PC-9 (cell line): ENCODE measurements around the gene C9orf43. TPM values are rescaled to one million over a fixed set of nuclear protein-coding genes. Genes with fewer than 3 reads are reported as not detected.
"Not testable (repeated sequence)": the region's sequence is repeated elsewhere in the genome, so short reads cannot be mapped to it uniquely, and the experiment has no call there.

Experiments
- BruUV-seq: library from RNA; stranded (reverse); fragments of 400-500 nt; replicated peaks from 2 replicates; lab custom pipeline; 2021; lab: Mats Ljungman, UMichigan
- CTCF ChIA-PET: fragments of 300-600 bp; sonication (Branson Sonifier 250); formaldehyde crosslinking; loops from one replicate; lab custom pipeline; 2022; ENCODE audit warnings: antibody characterized with exemption; lab: Charles Lee
- POLR2A ChIA-PET: fragments of 300-600 bp; sonication (Branson Sonifier 250); formaldehyde crosslinking; loops from one replicate; lab custom pipeline; 2022; ENCODE audit warnings: antibody characterized with exemption; ENCODE audit not compliant: unreplicated experiment; lab: Charles Lee
- DNase-seq, 2 experiments: peaks; one replicate each; pipeline versions ENCODE4 v3.0.0 to v3.0.0-alpha.2; 2015 to 2022; ENCODE audit warnings: mixed read lengths in 1 of 2
- H2AFZ ChIP-seq: fragments of 200-600 bp; sonication (generic); 2 replicates; pipeline ENCODE4 v1.8.1; 2017; ENCODE audit warnings: antibody characterized with exemption
- H3F3A ChIP-seq: fragments of 200-600 bp; sonication (generic); 2 replicates; pipeline ENCODE4 v1.8.1; 2017; ENCODE audit warnings: antibody characterized with exemption, mild to moderate bottlenecking, low read depth; ENCODE audit not compliant: insufficient read depth
- H3K27ac ChIP-seq: fragments of 200-600 bp; sonication (generic); 2 replicates; pipeline ENCODE4 v1.6.1; 2016; ENCODE audit warnings: mixed run types
- H3K27me3 ChIP-seq: fragments of 200-600 bp; sonication (generic); 2 replicates; pipeline ENCODE4 v1.6.1; 2016; ENCODE audit warnings: low read depth, mixed run types; ENCODE audit not compliant: insufficient read depth
- H3K36me3 ChIP-seq: fragments of 200-600 bp; sonication (generic); 2 replicates; pipeline ENCODE4 v1.6.1; 2016; ENCODE audit warnings: low read depth, mixed run types
- H3K4me1 ChIP-seq: fragments of 200-600 bp; sonication (generic); replicated peaks from 2 replicates; pipeline ENCODE4 v1.6.1; 2016; ENCODE audit warnings: mixed run types; ENCODE audit not compliant: insufficient read depth
- H3K4me2 ChIP-seq: fragments of 200-600 bp; sonication (generic); 2 replicates; pipeline ENCODE4 v1.6.1; 2017; ENCODE audit warnings: mixed run types
- H3K4me3 ChIP-seq: fragments of 200-600 bp; sonication (generic); 2 replicates; pipeline ENCODE4 v1.6.1; 2016; ENCODE audit warnings: mixed run types
- H3K79me2 ChIP-seq: fragments of 200-600 bp; sonication (generic); 2 replicates; pipeline ENCODE4 v1.6.1; 2017; ENCODE audit warnings: low read depth, mixed run types
- H3K9me2 ChIP-seq: fragments of 200-600 bp; sonication (generic); 2 replicates; pipeline ENCODE4 v1.8.1; 2017; ENCODE audit warnings: mild to moderate bottlenecking; ENCODE audit not compliant: insufficient read depth
- H3K9me3 ChIP-seq: fragments of 200-600 bp; sonication (generic); 2 replicates; pipeline ENCODE4 v1.8.1; 2016; ENCODE audit warnings: low read depth; ENCODE audit not compliant: insufficient read depth
- H4K20me1 ChIP-seq: fragments of 200-600 bp; sonication (generic); 2 replicates; pipeline ENCODE4 v1.8.1; 2017; ENCODE audit not compliant: insufficient read depth
- CTCF ChIP-seq: fragments of 200-600 bp; sonication (generic); conservative IDR thresholded peaks from 2 replicates; pipeline ENCODE4 v1.6.1; 2017; ENCODE audit warnings: mixed run types, antibody characterized with exemption, mild to moderate bottlenecking, moderate library complexity
- EZH2 ChIP-seq: fragments of 200-600 bp; sonication (generic); IDR thresholded peaks from 2 replicates; pipeline ENCODE4 v1.8.0; 2017; ENCODE audit warnings: antibody characterized with exemption, low read depth
- intact Hi-C: fragments of 100-400 bp; cut with micrococcal nuclease; formaldehyde crosslinking; loops from one replicate; pipeline ENCODE4 v1.10.0; 2022; ENCODE audit not compliant: unreplicated experiment
- total RNA-seq: library from RNA; stranded (reverse); gene quantifications from 2 replicates; pipeline ENCODE4 v1.2.3, GENCODE V29; 2021

C9orf43 gene
- total RNA-seq, 1 experiment from 2014 or later: 2.5 TPM

DNA sequence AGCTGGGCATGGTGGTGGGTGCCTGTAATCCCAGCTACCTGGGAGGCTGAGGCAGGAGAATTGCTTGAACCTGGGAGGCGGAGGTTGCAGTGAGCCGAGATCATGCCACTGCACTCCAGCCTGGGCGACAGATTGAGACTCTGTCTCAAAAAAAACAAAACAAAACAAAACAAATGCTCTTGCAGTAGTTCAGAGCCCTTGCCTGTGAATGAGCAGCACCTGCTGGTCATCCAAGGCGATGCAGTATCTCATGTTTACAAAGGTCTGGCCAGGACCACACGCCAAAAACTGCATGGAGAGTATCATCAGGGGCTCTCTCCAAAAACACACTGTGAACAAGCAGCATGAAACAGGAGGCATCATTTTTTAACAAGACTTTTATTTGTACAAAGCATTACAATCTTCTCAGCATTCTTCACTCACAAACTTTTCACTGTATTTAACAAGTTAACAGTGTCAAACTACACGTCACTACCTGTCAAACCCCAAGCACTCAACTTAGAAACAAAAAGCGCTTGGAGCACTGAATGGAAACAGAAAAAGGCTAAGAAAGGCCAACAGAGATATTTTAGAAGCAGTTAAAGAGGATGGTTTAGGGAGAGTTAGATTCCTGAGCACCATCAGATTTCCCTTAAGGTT lies 3.6 kb upstream of the C9orf43 start:
- BruUV-seq, H3K4me2 ChIP-seq: not testable (repeated sequence)
- TF ChIP-seq CTCF: peak; percentile 90

DNA sequence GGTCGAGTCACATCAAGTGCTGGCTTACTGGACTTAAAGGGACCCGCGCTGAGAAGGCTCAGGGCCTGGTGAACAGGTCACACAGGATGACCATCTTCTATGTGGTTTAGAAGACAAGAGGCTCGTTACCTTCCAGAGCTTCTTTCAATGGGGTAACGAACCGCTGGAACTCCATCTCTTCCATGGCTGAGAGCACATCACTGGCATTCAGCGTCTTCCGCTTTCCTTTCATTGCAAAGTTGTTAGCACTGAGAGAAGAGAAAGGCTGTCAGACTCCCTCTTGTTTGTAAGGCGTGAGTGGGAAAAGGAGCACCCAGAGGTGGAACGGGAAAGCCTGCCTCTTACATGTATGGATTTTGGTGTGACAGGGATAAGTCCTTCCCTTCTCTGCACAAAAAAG lies 1.1 kb upstream of the C9orf43 start:
- Histone ChIP-seq H3K4me1 (peaks cover 18% of the 10 kb centered on the region), H3K9me3 (no peaks in the 10 kb centered on the region), H3K4me3 (peak overlapping the region; percentile 76), H3K79me2 (peaks cover 21% of the 10 kb centered on the region), H3K27me3 (no peaks in the 10 kb centered on the region), H2AFZ (peak overlapping the region; percentile 88), H3F3A (peaks cover 30% of the 10 kb centered on the region), H3K4me2 (peak overlapping the region; percentile 80), H3K27ac (peak overlapping the region; percentile 89), H3K36me3 (peaks cover 11% of the 10 kb centered on the region), H4K20me1 (no peaks in the 10 kb centered on the region), H3K9me2 (no peaks in the 10 kb centered on the region)
- intact Hi-C loops: loop anchor here (5.0 kb wide), 1 partner anchor 297 kb away; no protein-coding TSS in a partner anchor
- DNase-seq: no peak
- POLR2A ChIA-PET: interaction anchor here (1.1 kb wide), 1 partner anchor 68 kb away, joined by 4 read pairs; no protein-coding TSS in a partner anchor
- no peak for TF ChIP-seq CTCF
- TF ChIP-seq EZH2: no peak
- CTCF ChIA-PET: interaction anchor here (0.6 to 1.1 kb wide), 3 partner anchors 8 to 135 kb away, joined by 3 to 8 read pairs (median 5); partner anchors contain the start of gene ALAD
- BruUV-seq: TSS peak; percentile 79

More for the DNA sequence above, 3.6 kb upstream of the C9orf43 start:
- H2AFZ ChIP-seq, H3K27me3 ChIP-seq, H3K4me3 ChIP-seq, H3K27ac ChIP-seq, POLR2A ChIA-PET, H3K9me3 ChIP-seq, H4K20me1 ChIP-seq, H3K9me2 ChIP-seq: not testable (repeated sequence)
- peak; percentile 55 to 73 for DNase-seq
- CTCF ChIA-PET: interaction anchor here (0.7 kb wide), 2 partner anchors 31 to 268 kb away, joined by 3 read pairs; no protein-coding TSS in a partner anchor
- H3F3A ChIP-seq: peaks cover 29% of the 10 kb centered on the region
- H3K36me3 ChIP-seq: peaks cover 11% of the 10 kb centered on the region
- H3K4me1 ChIP-seq: peaks cover 18% of the 10 kb centered on the region
- peaks cover 21% of the 10 kb centered on the region for H3K79me2 ChIP-seq
- intact Hi-C loops: loop anchor here (1.0 to 5.0 kb wide), 2 partner anchors 98 to 295 kb away; no protein-coding TSS in a partner anchor

GRCh38 chr9:113409883-113410206 lies 702 bp upstream of the C9orf43 start:
- POLR2A ChIA-PET: interaction anchor here (0.7 to 1.1 kb wide), 7 partner anchors 9 to 494 kb away, joined by 3 to 6 read pairs (median 4); partner anchors contain the start of genes ALAD, FKBP15 and SLC31A1
- no peak for TF ChIP-seq CTCF
- DNase-seq: no peak
- Histone ChIP-seq H3K4me2 (peak overlapping the region; percentile 80), H3F3A (peaks cover 30% of the 10 kb centered on the region), H4K20me1 (no peaks in the 10 kb centered on the region), H3K9me2 (no peaks in the 10 kb centered on the region), H3K36me3 (peaks cover 11% of the 10 kb centered on the region), H3K4me1 (peaks cover 18% of the 10 kb centered on the region), H3K27me3 (no peaks in the 10 kb centered on the region), H2AFZ (peak overlapping the region; percentile 88), H3K79me2 (peaks cover 21% of the 10 kb centered on the region), H3K4me3 (peak overlapping the region; percentile 76), H3K27ac (peak overlapping the region; percentile 89), H3K9me3 (no peaks in the 10 kb centered on the region)
- intact Hi-C loops: loop anchor here (1.0 to 5.0 kb wide), 4 partner anchors 70 to 298 kb away; partner anchors contain the start of genes CDC26, FKBP15, PRPF4 and SLC31A1
- no TSS peak for BruUV-seq
- CTCF ChIA-PET: interaction anchor here (1.0 to 1.1 kb wide), 2 partner anchors 9 to 135 kb away, joined by 5 to 8 read pairs; partner anchors contain the start of gene ALAD
